ENCODE measurements around the gene ICAM5. TPM values are rescaled to one million over a fixed set of nuclear protein-coding genes. Genes with fewer than 3 reads are reported as not detected.

ICAM5 gene
- polyA plus RNA-seq, 1 donor from 2014 or later: 4.1 TPM

GRCh38 chr19:10274589-10274988 lies 15.2 kb upstream of the ICAM5 start:
- H3K36me3 ChIP-seq (ENCODE audit: insufficient read depth, low read length): no peaks in the 10 kb centered on the region
- H3F3A ChIP-seq (ENCODE audit: insufficient read depth, low read length, poor library complexity, severe bottlenecking): no peaks in the 10 kb centered on the region
- TF ChIP-seq CTCF (IDR thresholded peaks at IDR 0.05; ENCODE audit: poor library complexity, severe bottlenecking): no peak
- TF ChIP-seq EZH2 (IDR thresholded peaks at IDR 0.05; ENCODE audit: borderline replicate concordance, insufficient read depth, low read length, poor library complexity, severe bottlenecking): no peak
- TF ChIP-seq TAF1 (IDR thresholded peaks at IDR 0.05; ENCODE audit: low read depth): no peak
- TF ChIP-seq RAD21 (conservative IDR thresholded peaks at IDR 0.05): no peak
- no peak for TF ChIP-seq SMC3 (conservative IDR thresholded peaks at IDR 0.05; ENCODE audit: poor library complexity)
- no peak for TF ChIP-seq POLR2AphosphoS5 (IDR thresholded peaks at IDR 0.05)
- no peak for TF ChIP-seq MXI1 (conservative IDR thresholded peaks at IDR 0.05; ENCODE audit: poor library complexity, severe bottlenecking)
- TF ChIP-seq EP300 (conservative IDR thresholded peaks at IDR 0.05; ENCODE audit: poor library complexity, severe bottlenecking): no peak
- no peak for TF ChIP-seq REST (IDR thresholded peaks at IDR 0.05; ENCODE audit: borderline replicate concordance)
- H3K9ac ChIP-seq (ENCODE audit: low read length): no peak overlapping the region
- H3K9me3 ChIP-seq (ENCODE audit: low read length): no peaks in the 10 kb centered on the region
- H3K27ac ChIP-seq (ENCODE audit: low read length): no peak overlapping the region
- peaks cover 35% of the 10 kb centered on the region for H3K27me3 ChIP-seq (ENCODE audit: insufficient read depth, low read depth, low read length)
- H3K4me3 ChIP-seq (ENCODE audit: low read length): no peak overlapping the region
- H3K9me2 ChIP-seq (ENCODE audit: insufficient read depth, low read length): no peaks in the 10 kb centered on the region
- no peaks in the 10 kb centered on the region for H3K79me2 ChIP-seq (replicated peaks; ENCODE audit: insufficient read depth, low read length)
- H3K4me2 ChIP-seq (ENCODE audit: low read length): no peak overlapping the region
- H2AFZ ChIP-seq (ENCODE audit: low read depth, low read length): no peak overlapping the region
- no peaks in the 10 kb centered on the region for H4K20me1 ChIP-seq (ENCODE audit: insufficient read depth)

- Histone ChIP-seq H3K36me3 (ENCODE audit: insufficient read depth, low read length) (no peaks in the 10 kb centered on the region), H2AFZ (ENCODE audit: low read depth, low read length) (no peak overlapping the region), H3K27ac (ENCODE audit: low read length) (no peak overlapping the region), H3K27me3 (ENCODE audit: insufficient read depth, low read depth, low read length) (peaks cover 4% of the 10 kb centered on the region), H3K9me2 (ENCODE audit: insufficient read depth, low read length) (no peaks in the 10 kb centered on the region), H3K4me2 (ENCODE audit: low read length) (no peak overlapping the region), H3K4me3 (ENCODE audit: low read length) (no peak overlapping the region), H3K9me3 (ENCODE audit: low read length) (no peaks in the 10 kb centered on the region), H3K79me2 (replicated peaks; ENCODE audit: insufficient read depth, low read length) (no peaks in the 10 kb centered on the region), H4K20me1 (ENCODE audit: insufficient read depth) (no peaks in the 10 kb centered on the region), H3F3A (ENCODE audit: insufficient read depth, low read length, poor library complexity, severe bottlenecking) (no peaks in the 10 kb centered on the region), H3K9ac (ENCODE audit: low read length) (no peak overlapping the region)
- TF ChIP-seq REST (IDR thresholded peaks at IDR 0.05; ENCODE audit: borderline replicate concordance) (no peak), MXI1 (conservative IDR thresholded peaks at IDR 0.05; ENCODE audit: poor library complexity, severe bottlenecking) (no peak), SMC3 (conservative IDR thresholded peaks at IDR 0.05; ENCODE audit: poor library complexity) (no peak), EZH2 (IDR thresholded peaks at IDR 0.05; ENCODE audit: borderline replicate concordance, insufficient read depth, low read length, poor library complexity, severe bottlenecking) (no peak), EP300 (conservative IDR thresholded peaks at IDR 0.05; ENCODE audit: poor library complexity, severe bottlenecking) (no peak), CTCF (IDR thresholded peaks at IDR 0.05; ENCODE audit: poor library complexity, severe bottlenecking) (no peak), RAD21 (conservative IDR thresholded peaks at IDR 0.05) (no peak), POLR2AphosphoS5 (IDR thresholded peaks at IDR 0.05) (no peak), TAF1 (IDR thresholded peaks at IDR 0.05; ENCODE audit: low read depth) (no peak)
These were observed 11.8 kb upstream of the ICAM5 start for GRCh38 chr19:10277795-10278589.
